GM12878 (cell line): ENCODE data around the gene SCP2. TPM values are rescaled to one million over a fixed set of nuclear protein-coding genes. Genes with fewer than 3 reads are reported as not detected.

Experiments used
- ATAC-seq: fragments of 200-7000 bp; cut with Tn5 transposase; 3 replicates; pipeline ENCODE4 v1.9.1; 2020; ENCODE audit warnings: mild to moderate bottlenecking, moderate library complexity
- BruUV-seq: library from RNA; stranded (reverse); fragments of 400-500 nt; replicated peaks from 2 replicates; lab custom pipeline; 2021; lab: Mats Ljungman, UMichigan
- CTCF ChIA-PET: fragments of 300-600 bp; sonication (Branson Sonifier 250); formaldehyde crosslinking; extraction: SDS; loops from one replicate; lab custom pipeline; 2021; ENCODE audit warnings: inconsistent platforms; lab: Yijun Ruan, JAX
- POLR2A ChIA-PET: fragments of 350-600 bp; formaldehyde crosslinking; extraction: SDS; loops from one replicate; lab custom pipeline; 2021; ENCODE audit warnings: inconsistent platforms; lab: Charles Lee
- RAD21 ChIA-PET: fragments of 300-600 bp; sonication (Branson Sonifier 250); formaldehyde crosslinking; loops from one replicate; lab custom pipeline; 2023; ENCODE audit warnings: antibody characterized with exemption; ENCODE audit not compliant: unreplicated experiment; lab: Charles Lee
- SMC1A ChIA-PET: fragments of 300-600 bp; sonication (Branson Sonifier 250); formaldehyde crosslinking; loops from one replicate; lab custom pipeline; 2023; ENCODE audit not compliant: unreplicated experiment, uncharacterized antibody; lab: Charles Lee
- DNase-seq: peaks from one replicate; pipeline ENCODE4 v3.0.0-alpha.2; 2011; ENCODE audit warnings: low read depth, low spot score
- FAIRE-seq: peaks from 3 replicates; lab custom pipeline; 2011; peaks lifted over from hg19 to GRCh38; lab: Jason Lieb, UNC
- H2AFZ ChIP-seq: 2 replicates; pipeline ENCODE4 v1.6.0; 2011; ENCODE audit warnings: low read depth, low read length, control low read depth; ENCODE audit not compliant: control insufficient read depth
- H3K27ac ChIP-seq: 2 replicates; pipeline ENCODE4 v1.5.1; 2011; ENCODE audit warnings: control low read depth; ENCODE audit not compliant: control insufficient read depth, insufficient read depth
- H3K27me3 ChIP-seq, 2 experiments: replicated peaks in 1 of 2; 2 replicates each; pipeline versions ENCODE4 v1.6.0 to v1.6.1; 2011; ENCODE audit warnings: low read length in 1 of 2; ENCODE audit not compliant: control insufficient read depth in 2 of 2, insufficient read depth in 2 of 2
- H3K36me3 ChIP-seq, 2 experiments: 2 replicates each; pipeline ENCODE4 v1.5.1; 2011; ENCODE audit warnings: low read length in 1 of 2; ENCODE audit not compliant: control insufficient read depth in 2 of 2, insufficient read depth in 2 of 2
- H3K4me1 ChIP-seq: 2 replicates; pipeline ENCODE4 v1.6.1; 2011; ENCODE audit warnings: mild to moderate bottlenecking, low read length, moderate library complexity, mixed read lengths; ENCODE audit not compliant: control insufficient read depth, insufficient read depth
- H3K4me2 ChIP-seq: 2 replicates; pipeline ENCODE4 v1.6.0; 2011; ENCODE audit warnings: control low read depth; ENCODE audit not compliant: control insufficient read depth, insufficient read depth
- H3K4me3 ChIP-seq: fragments of 200-600 bp; sonication (generic); 2 replicates; pipeline ENCODE4 v1.5.1; 2016
- H3K79me2 ChIP-seq: 2 replicates; pipeline ENCODE4 v1.6.0; 2011; ENCODE audit warnings: low read length; ENCODE audit not compliant: control insufficient read depth, insufficient read depth
- H3K9ac ChIP-seq: 2 replicates; pipeline ENCODE4 v1.8.0; 2011; ENCODE audit warnings: low read length, control low read depth, mixed read lengths; ENCODE audit not compliant: control insufficient read depth, insufficient read depth
- H3K9me3 ChIP-seq: replicated peaks from 3 replicates; pipeline ENCODE4 v1.5.1; 2011; ENCODE audit warnings: mild to moderate bottlenecking, low read length; ENCODE audit not compliant: control insufficient read depth, insufficient read depth
- H4K20me1 ChIP-seq: 2 replicates; pipeline ENCODE4 v1.6.0; 2011; ENCODE audit not compliant: control insufficient read depth, insufficient read depth
- CBX5 ChIP-seq: sonication (generic); IDR thresholded peaks from 2 replicates; pipeline ENCODE4 v1.6.1; 2016; ENCODE audit warnings: low read depth, moderate library complexity, mild to moderate bottlenecking, inconsistent platforms
- E2F4 ChIP-seq: IDR thresholded peaks from 2 replicates; pipeline ENCODE4 v1.6.1; 2012; ENCODE audit warnings: low read depth, low read length, improper control_type of control experiment
- HDAC6 ChIP-seq: fragments of 200-600 bp; sonication (generic); IDR thresholded peaks from one replicate; pipeline ENCODE4 v1.8.0; 2017; ENCODE audit warnings: antibody characterized with exemption; ENCODE audit not compliant: unreplicated experiment
- HSF1 ChIP-seq: fragments of 150-350 bp; IDR thresholded peaks from 2 replicates; pipeline ENCODE4 v1.6.1; 2014; ENCODE audit warnings: mild to moderate bottlenecking, low read depth, low read length
- MEF2B ChIP-seq: fragments of 450-650 bp; IDR thresholded peaks from 2 replicates; pipeline ENCODE4 v1.6.1; 2018; ENCODE audit warnings: mild to moderate bottlenecking, moderate library complexity; ENCODE audit not compliant: partially characterized antibody, poor library complexity, severe bottlenecking
- NFXL1 ChIP-seq: fragments of 450-650 bp; IDR thresholded peaks from 2 replicates; pipeline ENCODE4 v1.6.1; 2017; ENCODE audit warnings: antibody characterized with exemption, mild to moderate bottlenecking, borderline replicate concordance
- NKRF ChIP-seq: fragments of 450-650 bp; conservative IDR thresholded peaks from 2 replicates; pipeline ENCODE4 v1.6.1; 2017; ENCODE audit warnings: mild to moderate bottlenecking, moderate library complexity
- NRF1 ChIP-seq: conservative IDR thresholded peaks from 2 replicates; pipeline ENCODE4 v1.6.1; 2011; ENCODE audit warnings: mild to moderate bottlenecking, low read depth, low read length, improper control_type of control experiment
- PML ChIP-seq: IDR thresholded peaks from 2 replicates; pipeline ENCODE4 v1.6.1; 2012; ENCODE audit warnings: low read length, inconsistent platforms
- ZZZ3 ChIP-seq: IDR thresholded peaks from 2 replicates; pipeline ENCODE4 v1.6.1; 2011; ENCODE audit warnings: low read depth; ENCODE audit not compliant: control insufficient read depth, insufficient read length
- WGBS: methylation state at CpG from one replicate; pipeline ENCODE4 v1.1.6; 2016; ENCODE audit warnings: low lambda C conversion rate; ENCODE audit not compliant: insufficient replicate concordance, insufficient coverage; ENCODE audit errors: missing lambda C conversion rate; 5-methylcytosine and 5-hydroxymethylcytosine counted together
- in situ Hi-C: fragments of 300-500 bp; cut with MboI; formaldehyde crosslinking; loops from 9 replicates; pipeline ENCODE4 v1.14.3; 2018; ENCODE audit warnings: mixed read lengths
- intact Hi-C: fragments of 100-400 bp; cut with micrococcal nuclease; formaldehyde crosslinking; loops from one replicate; pipeline ENCODE4 v1.14.2; 2022; ENCODE audit not compliant: unreplicated experiment
- polyA plus RNA-seq, 11 experiments: library from polyadenylated mRNA; depleted of rRNA in 4 of 11; unstranded in 6 of 11; stranded (reverse) in 5 of 11; fragments of >200 nt; fragmentation: Nextera tagmentation in 4 of 11; fragmentation: Illumina TruSeq in 1 of 11; extraction: Ambion mirVana in 4 of 11; extraction: Trizol in 1 of 11; gene quantifications; 1 replicate in 1 of 11; 2 replicates in 10 of 11; pipeline versions ENCODE4 v1.2.1 to v1.2.3, GENCODE V29; 2011 to 2016; ENCODE audit warnings: inconsistent platforms in 2 of 11, missing spikeins in 2 of 11, low read depth in 1 of 11
- total RNA-seq, 4 experiments: library from RNA; depleted of rRNA in 3 of 4; stranded (reverse); fragments of >200 nt in 3 of 4; fragmentation: Illumina TruSeq in 1 of 4; extraction: Trizol in 1 of 4; gene quantifications; 2 replicates each; pipeline versions ENCODE4 v1.2.1 to v1.2.3, GENCODE V29; 2013 to 2021

The SCP2 gene
- total and polyA plus RNA-seq, 10 of the 15 experiments (the other 5 are each of a cell fraction or from before 2014, with no cell fraction given) = 74.3 to 327 (median 127) TPM

- TF ChIP-seq ZZZ3 = no peak
These were observed 159.5 kb downstream of the SCP2 start (continued) for GRCh38 chr1:53086491-53087070.

- WGBS = 43% methylated on average over 27 of the region's 27 CpGs
- Histone ChIP-seq H3K9ac (no peak overlapping the region), H3K9me3 (no peaks in the 10 kb centered on the region), H4K20me1 (no peaks in the 10 kb centered on the region), H3K36me3 (no peaks in the 10 kb centered on the region), H3K79me2 (no peaks in the 10 kb centered on the region), H3K4me1 (no peaks in the 10 kb centered on the region), H3K27me3 (peaks cover 0 to 1% of the 10 kb centered on the region in 2 experiments; a peak in 1 of 4 replicates), H3K4me2 (no peak overlapping the region), H3K27ac (no peak overlapping the region), H3K4me3 (no peak overlapping the region), H2AFZ (no peak overlapping the region)
- intact Hi-C loops (no loop called here), in situ Hi-C loops (no loop called here)
- DNase-seq (no peak), FAIRE-seq (no peak), ATAC-seq (no peak)
- CTCF ChIA-PET = no interaction called here
- TF ChIP-seq NRF1 = no peak
- no peak for TF ChIP-seq HSF1
- TF ChIP-seq NKRF = no peak
- no peak for TF ChIP-seq NFXL1
- TF ChIP-seq CBX5 = no peak
- no peak for TF ChIP-seq HDAC6
- TF ChIP-seq PML = no peak
- no peak for TF ChIP-seq E2F4
- no peak for TF ChIP-seq MEF2B
- POLR2A ChIA-PET = no interaction called here
- BruUV-seq = no TSS peak
- SMC1A ChIA-PET = no interaction called here
- RAD21 ChIA-PET = no interaction called here
These were observed 160.5 kb downstream of the SCP2 start for GRCh38 chr1:53087332-53088285.
